ENCODE data around the gene ARFGAP3.

DNA sequence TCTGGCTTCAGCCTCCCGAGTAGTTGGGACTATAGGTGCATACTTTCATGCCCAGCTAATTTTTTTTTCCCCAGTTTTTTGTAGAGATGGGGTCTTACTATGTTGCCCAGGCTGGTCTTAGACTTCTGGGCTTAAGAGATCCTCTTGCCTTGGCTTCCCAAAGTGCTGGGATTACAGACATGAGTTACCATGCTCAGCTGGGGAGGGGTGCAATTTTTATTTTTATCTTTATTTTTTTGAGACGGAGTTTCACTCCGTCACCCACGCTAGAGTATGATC is 86.7 kb downstream of the ARFGAP3 start:
- TF ChIP-seq, protein P1, sequence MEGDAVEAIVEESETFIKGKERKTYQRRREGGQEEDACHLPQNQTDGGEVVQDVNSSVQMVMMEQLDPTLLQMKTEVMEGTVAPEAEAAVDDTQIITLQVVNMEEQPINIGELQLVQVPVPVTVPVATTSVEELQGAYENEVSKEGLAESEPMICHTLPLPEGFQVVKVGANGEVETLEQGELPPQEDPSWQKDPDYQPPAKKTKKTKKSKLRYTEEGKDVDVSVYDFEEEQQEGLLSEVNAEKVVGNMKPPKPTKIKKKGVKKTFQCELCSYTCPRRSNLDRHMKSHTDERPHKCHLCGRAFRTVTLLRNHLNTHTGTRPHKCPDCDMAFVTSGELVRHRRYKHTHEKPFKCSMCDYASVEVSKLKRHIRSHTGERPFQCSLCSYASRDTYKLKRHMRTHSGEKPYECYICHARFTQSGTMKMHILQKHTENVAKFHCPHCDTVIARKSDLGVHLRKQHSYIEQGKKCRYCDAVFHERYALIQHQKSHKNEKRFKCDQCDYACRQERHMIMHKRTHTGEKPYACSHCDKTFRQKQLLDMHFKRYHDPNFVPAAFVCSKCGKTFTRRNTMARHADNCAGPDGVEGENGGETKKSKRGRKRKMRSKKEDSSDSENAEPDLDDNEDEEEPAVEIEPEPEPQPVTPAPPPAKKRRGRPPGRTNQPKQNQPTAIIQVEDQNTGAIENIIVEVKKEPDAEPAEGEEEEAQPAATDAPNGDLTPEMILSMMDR (IDR thresholded peaks at IDR 0.05) = no peak
- TF ChIP-seq GATA3 (IDR thresholded peaks at IDR 0.05; ENCODE audit: borderline replicate concordance) (no peak), MAX (IDR thresholded peaks at IDR 0.05) (no peak), ESRRA (IDR thresholded peaks at IDR 0.05; ENCODE audit: borderline replicate concordance, low read length) (no peak), KDM5A (IDR thresholded peaks at IDR 0.05) (no peak), JUN (IDR thresholded peaks at IDR 0.05) (no peak), POLR2A (IDR thresholded peaks at IDR 0.05; ENCODE audit: low read length) (no peak), RCOR1 (IDR thresholded peaks at IDR 0.05; ENCODE audit: low read depth, low read length) (no peak), HOXA7 (CRISPR knock-in tag; IDR thresholded peaks at IDR 0.05) (no peak), ZSCAN20 (CRISPR knock-in tag; IDR thresholded peaks at IDR 0.05) (no peak), EP300 (IDR thresholded peaks at IDR 0.05) (no peak)
- TF ChIP-seq, protein P2, sequence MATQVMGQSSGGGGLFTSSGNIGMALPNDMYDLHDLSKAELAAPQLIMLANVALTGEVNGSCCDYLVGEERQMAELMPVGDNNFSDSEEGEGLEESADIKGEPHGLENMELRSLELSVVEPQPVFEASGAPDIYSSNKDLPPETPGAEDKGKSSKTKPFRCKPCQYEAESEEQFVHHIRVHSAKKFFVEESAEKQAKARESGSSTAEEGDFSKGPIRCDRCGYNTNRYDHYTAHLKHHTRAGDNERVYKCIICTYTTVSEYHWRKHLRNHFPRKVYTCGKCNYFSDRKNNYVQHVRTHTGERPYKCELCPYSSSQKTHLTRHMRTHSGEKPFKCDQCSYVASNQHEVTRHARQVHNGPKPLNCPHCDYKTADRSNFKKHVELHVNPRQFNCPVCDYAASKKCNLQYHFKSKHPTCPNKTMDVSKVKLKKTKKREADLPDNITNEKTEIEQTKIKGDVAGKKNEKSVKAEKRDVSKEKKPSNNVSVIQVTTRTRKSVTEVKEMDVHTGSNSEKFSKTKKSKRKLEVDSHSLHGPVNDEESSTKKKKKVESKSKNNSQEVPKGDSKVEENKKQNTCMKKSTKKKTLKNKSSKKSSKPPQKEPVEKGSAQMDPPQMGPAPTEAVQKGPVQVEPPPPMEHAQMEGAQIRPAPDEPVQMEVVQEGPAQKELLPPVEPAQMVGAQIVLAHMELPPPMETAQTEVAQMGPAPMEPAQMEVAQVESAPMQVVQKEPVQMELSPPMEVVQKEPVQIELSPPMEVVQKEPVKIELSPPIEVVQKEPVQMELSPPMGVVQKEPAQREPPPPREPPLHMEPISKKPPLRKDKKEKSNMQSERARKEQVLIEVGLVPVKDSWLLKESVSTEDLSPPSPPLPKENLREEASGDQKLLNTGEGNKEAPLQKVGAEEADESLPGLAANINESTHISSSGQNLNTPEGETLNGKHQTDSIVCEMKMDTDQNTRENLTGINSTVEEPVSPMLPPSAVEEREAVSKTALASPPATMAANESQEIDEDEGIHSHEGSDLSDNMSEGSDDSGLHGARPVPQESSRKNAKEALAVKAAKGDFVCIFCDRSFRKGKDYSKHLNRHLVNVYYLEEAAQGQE (IDR thresholded peaks at IDR 0.05) = no peak
